Thyroid gland (tissue), 4 donors: ENCODE results near the gene PCDHA1.

ENCODE experiments used
- POLR2A ChIP-seq, 2 donors: fragments of 450-650 bp; IDR thresholded peaks; one replicate each; pipeline ENCODE4 v1.6.1; 2017; ENCODE audit warnings: antibody characterized with exemption in 2 of 2, mild to moderate bottlenecking in 2 of 2, moderate library complexity in 1 of 2
- TF ChIP-seq, protein P1 (sequence below), 6 experiments: fragments of 200-600 bp in 3 of 6; fragments of 450-650 bp in 3 of 6; sonication (generic) in 3 of 6; IDR thresholded peaks; one replicate each; pipeline ENCODE4 v1.5.1; 2016 to 2019; ENCODE audit warnings: antibody characterized with exemption in 6 of 6, mild to moderate bottlenecking in 2 of 6, inconsistent platforms in 1 of 6, moderate library complexity in 1 of 6

DNA sequence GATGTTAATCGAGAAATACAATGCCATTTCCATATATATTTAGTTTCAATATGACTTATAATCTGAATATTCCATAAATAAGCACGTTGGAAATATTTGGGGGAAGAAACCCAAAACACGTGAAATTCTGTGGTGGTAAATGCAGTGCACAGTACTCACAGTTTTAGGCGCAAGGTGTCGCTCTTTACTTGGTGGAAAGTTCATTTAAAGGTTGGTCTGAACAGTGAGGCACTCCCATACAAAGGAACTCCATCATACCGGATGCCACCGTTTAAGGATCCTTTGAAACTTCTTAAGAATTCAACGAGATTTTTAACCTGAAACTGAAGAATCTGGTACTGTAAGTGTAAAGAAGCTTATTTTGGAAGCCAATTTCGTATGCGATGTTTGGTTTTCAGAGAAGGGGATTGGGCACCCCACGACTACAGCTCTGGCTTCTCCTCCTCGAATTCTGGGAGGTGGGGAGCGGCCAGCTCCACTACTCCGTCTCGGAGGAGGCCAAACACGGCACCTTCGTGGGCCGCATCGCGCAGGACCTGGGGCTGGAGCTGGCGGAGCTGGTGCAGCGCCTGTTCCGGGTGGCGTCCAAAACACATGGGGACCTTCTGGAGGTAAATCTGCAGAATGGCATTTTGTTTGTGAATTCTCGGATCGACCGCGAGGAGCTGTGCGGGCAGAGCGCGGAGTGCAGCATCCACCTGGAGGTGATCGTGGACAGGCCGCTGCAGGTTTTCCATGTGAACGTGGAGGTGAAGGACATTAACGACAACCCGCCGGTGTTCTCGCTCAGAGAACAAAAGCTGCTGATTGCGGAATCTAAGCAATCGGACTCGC, 83.0 kb downstream of the PCDHA1 start, which contains the start of gene PCDHA11:
- TF ChIP-seq, protein P1, sequence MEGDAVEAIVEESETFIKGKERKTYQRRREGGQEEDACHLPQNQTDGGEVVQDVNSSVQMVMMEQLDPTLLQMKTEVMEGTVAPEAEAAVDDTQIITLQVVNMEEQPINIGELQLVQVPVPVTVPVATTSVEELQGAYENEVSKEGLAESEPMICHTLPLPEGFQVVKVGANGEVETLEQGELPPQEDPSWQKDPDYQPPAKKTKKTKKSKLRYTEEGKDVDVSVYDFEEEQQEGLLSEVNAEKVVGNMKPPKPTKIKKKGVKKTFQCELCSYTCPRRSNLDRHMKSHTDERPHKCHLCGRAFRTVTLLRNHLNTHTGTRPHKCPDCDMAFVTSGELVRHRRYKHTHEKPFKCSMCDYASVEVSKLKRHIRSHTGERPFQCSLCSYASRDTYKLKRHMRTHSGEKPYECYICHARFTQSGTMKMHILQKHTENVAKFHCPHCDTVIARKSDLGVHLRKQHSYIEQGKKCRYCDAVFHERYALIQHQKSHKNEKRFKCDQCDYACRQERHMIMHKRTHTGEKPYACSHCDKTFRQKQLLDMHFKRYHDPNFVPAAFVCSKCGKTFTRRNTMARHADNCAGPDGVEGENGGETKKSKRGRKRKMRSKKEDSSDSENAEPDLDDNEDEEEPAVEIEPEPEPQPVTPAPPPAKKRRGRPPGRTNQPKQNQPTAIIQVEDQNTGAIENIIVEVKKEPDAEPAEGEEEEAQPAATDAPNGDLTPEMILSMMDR (IDR thresholded peaks at IDR 0.05) = peak in 5 of 6 experiments; percentile 9 to 44 (median 31)
- TF ChIP-seq POLR2A (IDR thresholded peaks at IDR 0.05) = no peak
